Measurements from ENCODE around the gene MRPL52.

- no peak for TF ChIP-seq EZH2 (IDR thresholded peaks at IDR 0.05; ENCODE audit: insufficient read depth, poor library complexity, severe bottlenecking)
- no peak for TF ChIP-seq EZH2phosphoT487 (IDR thresholded peaks at IDR 0.05; ENCODE audit: insufficient read depth, low read depth)
Observed at GRCh38 chr14:22841311-22841710, 11.6 kb downstream of the MRPL52 start.

All from GM23248 (cell line).